ENCODE data around the gene PIGS. TPM values are rescaled to one million over a fixed set of nuclear protein-coding genes. Genes with fewer than 3 reads are reported as not detected.

The PIGS gene
- total RNA-seq, 1 experiment from 2014 or later = 45.8 TPM

DNA sequence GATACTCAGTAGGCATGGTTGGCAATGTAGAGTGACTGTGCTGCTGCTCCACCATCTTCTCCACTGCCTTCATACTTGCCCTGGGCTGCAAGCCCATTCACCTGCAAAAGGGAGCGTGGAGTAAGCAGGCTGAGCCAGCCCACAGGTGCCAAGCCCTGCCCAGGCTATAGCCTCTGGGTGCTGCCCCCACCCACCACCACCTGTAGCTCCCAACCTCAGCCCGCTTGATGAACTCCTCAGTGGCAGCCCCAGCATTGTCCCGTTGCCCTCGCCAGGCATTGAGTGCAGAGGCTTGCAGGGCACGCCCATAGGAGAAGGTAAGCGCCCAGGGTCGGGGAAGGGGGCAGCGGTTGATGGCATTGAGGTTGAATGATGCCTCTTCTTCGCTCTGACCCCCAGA, 2.2 kb upstream of the PIGS start:
- Histone ChIP-seq H3K9me3 (ENCODE audit: control insufficient read depth in 1 of 2, insufficient read depth in 1 of 2, low read depth in 1 of 2, low read length in 2 of 2) (no peaks in the 10 kb centered on the region), H3K4me2 (ENCODE audit: low read length) (no peak overlapping the region), H4K20me1 (ENCODE audit: insufficient read depth) (no peaks in the 10 kb centered on the region), H3K9me2 (ENCODE audit: insufficient read depth) (no peaks in the 10 kb centered on the region), H3K36me3 (ENCODE audit: control insufficient read depth in 1 of 2, insufficient read depth in 2 of 2, low read length in 2 of 2) (peaks cover 2% of the 10 kb centered on the region in 2 experiments; a peak in 2 of 4 replicates), H3K27me3 (ENCODE audit: insufficient read depth, low read length) (no peaks in the 10 kb centered on the region), H3K27ac (ENCODE audit: low read depth, low read length) (no peak overlapping the region), H3K4me1 (ENCODE audit: control insufficient read depth in 1 of 2, insufficient read depth in 2 of 2, low read length in 2 of 2) (peaks cover 6 to 28% of the 10 kb centered on the region in 2 experiments; a peak in 3 of 4 replicates), H3K9ac (ENCODE audit: low read length) (no peak overlapping the region), H3K4me3 (replicated peaks in 1 of 2; ENCODE audit: low read depth in 1 of 2, low read length in 2 of 2) (no peak overlapping the region), H2AFZ (ENCODE audit: low read depth, low read length, poor library complexity, severe bottlenecking) (no peak overlapping the region), H3K79me2 (ENCODE audit: insufficient read depth, low read length) (peaks cover 22% of the 10 kb centered on the region)
- no peak for TF ChIP-seq EGR1 (IDR thresholded peaks at IDR 0.05; ENCODE audit: low read depth)
- no peak for TF ChIP-seq ZFX (IDR thresholded peaks at IDR 0.05)
- TF ChIP-seq FOSL1 (IDR thresholded peaks at IDR 0.05; ENCODE audit: low read depth) = no peak
- no peak for TF ChIP-seq CBX3 (IDR thresholded peaks at IDR 0.05; ENCODE audit: low read depth)
- no peak for TF ChIP-seq CEBPB (IDR thresholded peaks at IDR 0.05; ENCODE audit: low read depth)
- TF ChIP-seq TCF7L2 (IDR thresholded peaks at IDR 0.05; ENCODE audit: borderline replicate concordance, extremely low read depth, insufficient read depth, insufficient read length) = no peak
- TF ChIP-seq YY1 (IDR thresholded peaks at IDR 0.05; ENCODE audit: extremely low read depth, insufficient replicate concordance, low read depth, low read length) = no peak
- no peak for TF ChIP-seq ELF1 (IDR thresholded peaks at IDR 0.05; ENCODE audit: borderline replicate concordance, low read depth)
- TF ChIP-seq, protein P1, sequence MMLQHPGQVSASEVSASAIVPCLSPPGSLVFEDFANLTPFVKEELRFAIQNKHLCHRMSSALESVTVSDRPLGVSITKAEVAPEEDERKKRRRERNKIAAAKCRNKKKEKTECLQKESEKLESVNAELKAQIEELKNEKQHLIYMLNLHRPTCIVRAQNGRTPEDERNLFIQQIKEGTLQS (IDR thresholded peaks at IDR 0.05) = no peak
- no peak for TF ChIP-seq SP1 (IDR thresholded peaks at IDR 0.05; ENCODE audit: low read depth)
- TF ChIP-seq, protein P2, sequence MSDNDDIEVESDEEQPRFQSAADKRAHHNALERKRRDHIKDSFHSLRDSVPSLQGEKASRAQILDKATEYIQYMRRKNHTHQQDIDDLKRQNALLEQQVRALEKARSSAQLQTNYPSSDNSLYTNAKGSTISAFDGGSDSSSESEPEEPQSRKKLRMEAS (IDR thresholded peaks at IDR 0.05) = no peak
- TF ChIP-seq EZH2 (IDR thresholded peaks at IDR 0.05) = no peak
- no peak for TF ChIP-seq SIN3A (IDR thresholded peaks at IDR 0.05; ENCODE audit: low read depth)
- TF ChIP-seq, protein P3, sequence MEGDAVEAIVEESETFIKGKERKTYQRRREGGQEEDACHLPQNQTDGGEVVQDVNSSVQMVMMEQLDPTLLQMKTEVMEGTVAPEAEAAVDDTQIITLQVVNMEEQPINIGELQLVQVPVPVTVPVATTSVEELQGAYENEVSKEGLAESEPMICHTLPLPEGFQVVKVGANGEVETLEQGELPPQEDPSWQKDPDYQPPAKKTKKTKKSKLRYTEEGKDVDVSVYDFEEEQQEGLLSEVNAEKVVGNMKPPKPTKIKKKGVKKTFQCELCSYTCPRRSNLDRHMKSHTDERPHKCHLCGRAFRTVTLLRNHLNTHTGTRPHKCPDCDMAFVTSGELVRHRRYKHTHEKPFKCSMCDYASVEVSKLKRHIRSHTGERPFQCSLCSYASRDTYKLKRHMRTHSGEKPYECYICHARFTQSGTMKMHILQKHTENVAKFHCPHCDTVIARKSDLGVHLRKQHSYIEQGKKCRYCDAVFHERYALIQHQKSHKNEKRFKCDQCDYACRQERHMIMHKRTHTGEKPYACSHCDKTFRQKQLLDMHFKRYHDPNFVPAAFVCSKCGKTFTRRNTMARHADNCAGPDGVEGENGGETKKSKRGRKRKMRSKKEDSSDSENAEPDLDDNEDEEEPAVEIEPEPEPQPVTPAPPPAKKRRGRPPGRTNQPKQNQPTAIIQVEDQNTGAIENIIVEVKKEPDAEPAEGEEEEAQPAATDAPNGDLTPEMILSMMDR (IDR thresholded peaks at IDR 0.05 in 2 of 3, conservative IDR thresholded peaks at IDR 0.05 in 1 of 3; ENCODE audit: borderline replicate concordance in 1 of 3, insufficient read depth in 1 of 3, low read depth in 2 of 3, low read length in 2 of 3) = no peak
- TF ChIP-seq EZH2phosphoT487 (IDR thresholded peaks at IDR 0.05; ENCODE audit: borderline replicate concordance) = no peak
- POLR2A ChIA-PET = no interaction called here
- DNase-seq (ENCODE audit: low read depth, low spot score) = no peak
- ATAC-seq = no peak
- RAD21 ChIA-PET (ENCODE audit: low non-redundant PET in 1 of 2, low total read pairs in 2 of 2, uncharacterized antibody in 2 of 2, unreplicated experiment in 2 of 2) = no interaction called here
- intact Hi-C loops (cut with micrococcal nuclease) = no loop called here
- CTCF ChIA-PET = no interaction called here
- BruUV-seq (replicated peaks) = no TSS peak
